HL-60 (cell line): Measurements from ENCODE around the gene VRK3.

Source experiments
- CTCF ChIP-seq: IDR thresholded peaks from one replicate; pipeline ENCODE4 v1.5.1; 2011; ENCODE audit warnings: low read length, control low read depth, inconsistent platforms; ENCODE audit not compliant: insufficient read depth
- POLR2AphosphoS5 ChIP-seq: IDR thresholded peaks from 2 replicates; pipeline ENCODE4 v1.6.1; 2012; ENCODE audit warnings: low read depth
- TF ChIP-seq, protein P1 (sequence below): IDR thresholded peaks from 2 replicates; pipeline ENCODE4 v1.6.1; 2012; ENCODE audit warnings: low read depth; ENCODE audit not compliant: insufficient replicate concordance

DNA sequence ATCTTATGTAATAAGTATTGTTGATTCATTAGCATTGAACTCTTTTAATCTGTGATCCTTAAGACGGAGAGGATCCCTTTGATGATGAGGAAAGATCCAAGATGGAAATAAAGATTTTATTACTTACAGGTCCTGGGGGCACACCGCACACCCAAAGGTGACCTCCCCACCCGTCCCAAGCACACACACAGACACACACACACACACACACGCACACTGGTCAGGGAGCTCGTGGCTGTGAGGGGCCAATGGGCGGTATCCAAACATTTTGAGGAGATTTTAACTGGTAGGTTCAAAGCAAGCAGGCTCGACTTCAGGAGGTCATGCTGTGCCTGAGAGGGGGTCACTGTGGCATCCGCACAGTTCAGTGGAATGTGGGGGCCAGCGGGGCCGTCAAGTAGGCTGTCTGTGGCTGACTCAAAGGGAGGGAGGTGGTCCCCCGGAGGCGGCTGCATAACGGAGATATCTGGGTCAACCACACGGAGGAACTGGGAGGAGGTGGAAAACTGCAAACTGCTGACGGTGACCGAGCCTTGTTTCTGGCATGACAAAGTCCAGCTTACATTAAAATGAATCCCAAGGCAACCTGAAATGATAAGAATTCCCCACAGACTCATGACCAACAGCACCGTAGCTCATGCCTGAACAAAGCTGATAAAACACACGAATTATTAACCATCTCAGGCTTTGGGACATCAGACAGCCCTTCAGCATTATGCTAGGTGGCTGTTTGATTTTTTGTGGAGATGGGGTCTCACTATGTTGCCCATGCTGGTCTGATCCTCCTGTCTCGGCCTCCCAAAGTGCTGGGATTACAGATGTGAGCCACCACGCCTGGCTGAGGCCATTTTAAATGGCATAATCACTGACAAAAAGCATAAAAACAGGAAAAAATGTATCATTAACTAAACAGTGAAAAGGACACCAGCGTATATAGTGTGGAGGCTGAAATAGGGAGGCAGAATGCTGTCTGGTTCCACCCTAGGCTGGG lies 43.3 kb downstream of the VRK3 start:
- TF ChIP-seq CTCF: no peak
- TF ChIP-seq POLR2AphosphoS5: no peak
- TF ChIP-seq, protein P1, sequence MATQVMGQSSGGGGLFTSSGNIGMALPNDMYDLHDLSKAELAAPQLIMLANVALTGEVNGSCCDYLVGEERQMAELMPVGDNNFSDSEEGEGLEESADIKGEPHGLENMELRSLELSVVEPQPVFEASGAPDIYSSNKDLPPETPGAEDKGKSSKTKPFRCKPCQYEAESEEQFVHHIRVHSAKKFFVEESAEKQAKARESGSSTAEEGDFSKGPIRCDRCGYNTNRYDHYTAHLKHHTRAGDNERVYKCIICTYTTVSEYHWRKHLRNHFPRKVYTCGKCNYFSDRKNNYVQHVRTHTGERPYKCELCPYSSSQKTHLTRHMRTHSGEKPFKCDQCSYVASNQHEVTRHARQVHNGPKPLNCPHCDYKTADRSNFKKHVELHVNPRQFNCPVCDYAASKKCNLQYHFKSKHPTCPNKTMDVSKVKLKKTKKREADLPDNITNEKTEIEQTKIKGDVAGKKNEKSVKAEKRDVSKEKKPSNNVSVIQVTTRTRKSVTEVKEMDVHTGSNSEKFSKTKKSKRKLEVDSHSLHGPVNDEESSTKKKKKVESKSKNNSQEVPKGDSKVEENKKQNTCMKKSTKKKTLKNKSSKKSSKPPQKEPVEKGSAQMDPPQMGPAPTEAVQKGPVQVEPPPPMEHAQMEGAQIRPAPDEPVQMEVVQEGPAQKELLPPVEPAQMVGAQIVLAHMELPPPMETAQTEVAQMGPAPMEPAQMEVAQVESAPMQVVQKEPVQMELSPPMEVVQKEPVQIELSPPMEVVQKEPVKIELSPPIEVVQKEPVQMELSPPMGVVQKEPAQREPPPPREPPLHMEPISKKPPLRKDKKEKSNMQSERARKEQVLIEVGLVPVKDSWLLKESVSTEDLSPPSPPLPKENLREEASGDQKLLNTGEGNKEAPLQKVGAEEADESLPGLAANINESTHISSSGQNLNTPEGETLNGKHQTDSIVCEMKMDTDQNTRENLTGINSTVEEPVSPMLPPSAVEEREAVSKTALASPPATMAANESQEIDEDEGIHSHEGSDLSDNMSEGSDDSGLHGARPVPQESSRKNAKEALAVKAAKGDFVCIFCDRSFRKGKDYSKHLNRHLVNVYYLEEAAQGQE: no peak
